Measurements from ENCODE around the gene RHBDD3. TPM values are rescaled to one million over a fixed set of nuclear protein-coding genes. Genes with fewer than 3 reads are reported as not detected.

The RHBDD3 gene
- total RNA-seq, 1 experiment from 2014 or later, result 49.6 TPM

GRCh38 chr22:29254286-29254660 lies 13.5 kb downstream of the RHBDD3 start:
- Histone ChIP-seq H3K9me3 (ENCODE audit: control insufficient read depth, insufficient read depth, low read depth, low read length) (no peaks in the 10 kb centered on the region), H3K4me3 (ENCODE audit: low read depth in 2 of 2, low read length in 2 of 2) (no peak overlapping the region), H3K4me1 (ENCODE audit: control insufficient read depth, insufficient read depth, low read length) (no peaks in the 10 kb centered on the region), H3K36me3 (ENCODE audit: control insufficient read depth, insufficient read depth, low read length) (no peaks in the 10 kb centered on the region), H3K27me3 (ENCODE audit: control insufficient read depth, insufficient read depth, low read length) (no peaks in the 10 kb centered on the region), H3K27ac (ENCODE audit: low read length) (no peak overlapping the region)
- intact Hi-C loops (cut with micrococcal nuclease; ENCODE audit: unreplicated experiment), result no loop called here
- ATAC-seq (no peak), DNase-seq (ENCODE audit: low read depth, low spot score) (no peak)
- in situ Hi-C loops (cut with HindIII; ENCODE audit: low pct_unique_long_range_greater_than_20kb, low sequenced_read_pairs), result no loop called here
- BruUV-seq (replicated peaks), result no TSS peak
- CTCF ChIA-PET, result no interaction called here
- TF ChIP-seq, protein P1, sequence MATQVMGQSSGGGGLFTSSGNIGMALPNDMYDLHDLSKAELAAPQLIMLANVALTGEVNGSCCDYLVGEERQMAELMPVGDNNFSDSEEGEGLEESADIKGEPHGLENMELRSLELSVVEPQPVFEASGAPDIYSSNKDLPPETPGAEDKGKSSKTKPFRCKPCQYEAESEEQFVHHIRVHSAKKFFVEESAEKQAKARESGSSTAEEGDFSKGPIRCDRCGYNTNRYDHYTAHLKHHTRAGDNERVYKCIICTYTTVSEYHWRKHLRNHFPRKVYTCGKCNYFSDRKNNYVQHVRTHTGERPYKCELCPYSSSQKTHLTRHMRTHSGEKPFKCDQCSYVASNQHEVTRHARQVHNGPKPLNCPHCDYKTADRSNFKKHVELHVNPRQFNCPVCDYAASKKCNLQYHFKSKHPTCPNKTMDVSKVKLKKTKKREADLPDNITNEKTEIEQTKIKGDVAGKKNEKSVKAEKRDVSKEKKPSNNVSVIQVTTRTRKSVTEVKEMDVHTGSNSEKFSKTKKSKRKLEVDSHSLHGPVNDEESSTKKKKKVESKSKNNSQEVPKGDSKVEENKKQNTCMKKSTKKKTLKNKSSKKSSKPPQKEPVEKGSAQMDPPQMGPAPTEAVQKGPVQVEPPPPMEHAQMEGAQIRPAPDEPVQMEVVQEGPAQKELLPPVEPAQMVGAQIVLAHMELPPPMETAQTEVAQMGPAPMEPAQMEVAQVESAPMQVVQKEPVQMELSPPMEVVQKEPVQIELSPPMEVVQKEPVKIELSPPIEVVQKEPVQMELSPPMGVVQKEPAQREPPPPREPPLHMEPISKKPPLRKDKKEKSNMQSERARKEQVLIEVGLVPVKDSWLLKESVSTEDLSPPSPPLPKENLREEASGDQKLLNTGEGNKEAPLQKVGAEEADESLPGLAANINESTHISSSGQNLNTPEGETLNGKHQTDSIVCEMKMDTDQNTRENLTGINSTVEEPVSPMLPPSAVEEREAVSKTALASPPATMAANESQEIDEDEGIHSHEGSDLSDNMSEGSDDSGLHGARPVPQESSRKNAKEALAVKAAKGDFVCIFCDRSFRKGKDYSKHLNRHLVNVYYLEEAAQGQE (IDR thresholded peaks at IDR 0.05; ENCODE audit: insufficient read depth in 1 of 2, low read depth in 2 of 2, low read length in 1 of 2), result no peak
- TF ChIP-seq CTCF (IDR thresholded peaks at IDR 0.05) (no peak), SIN3A (IDR thresholded peaks at IDR 0.05; ENCODE audit: borderline replicate concordance, insufficient read depth, low read depth, low read length) (no peak), POLR2AphosphoS5 (IDR thresholded peaks at IDR 0.05; ENCODE audit: low read depth, low read length) (no peak), TCF7L2 (IDR thresholded peaks at IDR 0.05; ENCODE audit: low read depth, low read length) (no peak)
- POLR2A ChIA-PET, result no interaction called here

- Histone ChIP-seq H3K27ac (ENCODE audit: low read length) (no peak overlapping the region), H3K4me3 (ENCODE audit: low read depth in 2 of 2, low read length in 2 of 2) (no peak overlapping the region), H3K27me3 (ENCODE audit: control insufficient read depth, insufficient read depth, low read length) (no peaks in the 10 kb centered on the region), H3K36me3 (ENCODE audit: control insufficient read depth, insufficient read depth, low read length) (no peaks in the 10 kb centered on the region), H3K9me3 (ENCODE audit: control insufficient read depth, insufficient read depth, low read depth, low read length) (no peaks in the 10 kb centered on the region), H3K4me1 (ENCODE audit: control insufficient read depth, insufficient read depth, low read length) (no peaks in the 10 kb centered on the region)
- ChIA-PET CTCF (no interaction called here), POLR2A (no interaction called here)
- in situ Hi-C loops (cut with HindIII; ENCODE audit: low pct_unique_long_range_greater_than_20kb, low sequenced_read_pairs) (no loop called here), intact Hi-C loops (cut with micrococcal nuclease; ENCODE audit: unreplicated experiment) (no loop called here)
- TF ChIP-seq, protein P1 (IDR thresholded peaks at IDR 0.05; ENCODE audit: insufficient read depth in 1 of 2, low read depth in 2 of 2, low read length in 1 of 2), result no peak
- TF ChIP-seq TCF7L2 (IDR thresholded peaks at IDR 0.05; ENCODE audit: low read depth, low read length) (no peak), CTCF (IDR thresholded peaks at IDR 0.05) (no peak), SIN3A (IDR thresholded peaks at IDR 0.05; ENCODE audit: borderline replicate concordance, insufficient read depth, low read depth, low read length) (no peak), POLR2AphosphoS5 (IDR thresholded peaks at IDR 0.05; ENCODE audit: low read depth, low read length) (no peak)
- DNase-seq (ENCODE audit: low read depth, low spot score) (no peak), ATAC-seq (no peak)
- no TSS peak for BruUV-seq (replicated peaks)
These were observed 14.1 kb downstream of the RHBDD3 start for GRCh38 chr22:29253561-29254285.

All from Panc1 (cell line).